HG03280 (cell line): ENCODE results near the gene PGLYRP2.
A peak's percentile ranks its signal among the peaks of the same experiment; 100 is the strongest.
"Not testable (repeated sequence)": the region's sequence is repeated elsewhere in the genome, so short reads cannot be mapped to it uniquely, and the experiment has no call there.

Source experiments
- ATAC-seq: cut with Tn5 transposase; IDR thresholded peaks from one replicate; pipeline ENCODE4 v1.9.1; 2021; ENCODE audit warnings: mild to moderate bottlenecking, moderate library complexity; ENCODE audit not compliant: unreplicated experiment

Gene PGLYRP2

DNA sequence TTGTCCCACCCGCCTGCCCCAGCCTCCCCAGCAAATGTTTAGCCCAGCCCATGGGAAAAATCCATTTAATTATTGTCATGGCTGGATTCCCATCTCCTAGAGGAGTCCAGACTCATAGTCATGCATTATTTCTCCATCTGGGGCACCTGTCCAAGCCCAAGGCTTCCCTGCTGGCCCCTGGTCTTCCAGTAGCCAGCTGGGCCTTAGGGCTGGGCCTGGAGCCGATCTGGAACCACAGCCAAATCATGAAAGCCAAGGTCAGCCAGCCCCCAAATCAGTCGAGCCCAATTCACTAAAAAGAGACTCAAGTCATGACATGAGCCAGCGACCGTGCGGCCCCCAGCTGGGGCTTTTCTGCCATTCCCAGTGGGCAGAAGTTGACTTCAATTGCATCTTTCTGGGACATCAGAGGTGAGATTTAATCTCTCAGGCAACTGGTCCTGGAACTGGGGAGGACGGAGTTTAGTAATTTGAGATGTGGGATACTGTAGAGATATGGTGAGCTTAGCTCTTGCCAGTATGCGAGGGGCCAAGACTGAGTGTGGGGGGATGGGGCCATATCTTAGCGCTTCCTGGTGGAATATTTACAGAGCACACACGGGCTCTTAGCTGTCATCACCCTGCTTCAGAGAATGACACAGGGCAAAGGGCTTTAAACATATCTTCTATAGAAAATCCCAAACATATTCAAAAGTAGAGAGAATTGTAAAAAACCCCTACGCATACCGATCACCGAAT, 9.4 kb upstream of the PGLYRP2 start:
- no peak for ATAC-seq

- no peak for ATAC-seq
These were observed 7.7 kb upstream of the PGLYRP2 start for GRCh38 chr19:15487038-15487437.

DNA sequence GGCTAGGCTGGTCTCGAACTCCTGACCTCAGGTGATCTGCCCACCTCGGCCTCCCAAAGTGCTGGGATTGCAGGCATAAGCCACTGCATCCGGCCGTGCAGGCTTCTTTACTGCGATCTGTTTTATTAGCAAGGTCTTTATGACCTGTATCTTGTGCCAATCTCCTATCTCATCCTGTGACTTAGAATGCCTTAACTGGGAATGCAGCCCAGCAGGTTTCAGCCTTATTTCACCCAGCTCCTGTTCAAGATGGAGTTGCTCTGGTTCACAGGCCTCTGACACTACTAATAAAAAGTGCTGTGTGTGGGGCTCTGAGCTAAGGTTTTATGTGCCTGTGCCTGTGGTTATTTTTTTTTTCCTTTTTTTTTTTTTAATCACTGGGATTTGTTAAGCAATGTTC, 6.5 kb upstream of the PGLYRP2 start:
- not testable (repeated sequence) for ATAC-seq

GRCh38 chr19:15480996-15481395, 1.7 kb upstream of the PGLYRP2 start:
- ATAC-seq = not testable (repeated sequence)

GRCh38 chr19:15476325-15476724, 3.0 kb downstream of the PGLYRP2 start:
- no peak for ATAC-seq

DNA sequence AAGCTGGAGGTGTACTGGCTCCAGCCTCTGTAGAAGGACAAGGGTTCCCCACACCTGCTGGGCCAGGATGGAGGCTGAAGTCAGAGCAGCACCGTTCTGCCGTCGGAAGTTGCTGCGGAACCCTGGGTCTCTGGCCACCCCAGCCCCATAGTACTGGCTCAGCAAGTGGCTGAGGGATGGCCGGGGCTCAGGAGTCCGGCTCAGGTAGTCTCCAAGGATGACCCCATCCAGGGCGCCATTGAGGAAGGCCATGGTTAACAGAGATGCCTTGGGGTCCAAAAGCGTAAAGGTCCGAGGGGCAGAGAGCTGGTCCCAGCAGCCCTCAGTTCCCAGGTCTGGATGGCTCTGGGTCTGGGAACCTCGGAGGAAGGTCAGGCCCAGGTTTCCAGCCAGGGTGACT, 3.7 kb downstream of the PGLYRP2 start:
- ATAC-seq = no peak

- no peak for ATAC-seq
These were observed 4.1 kb downstream of the PGLYRP2 start for GRCh38 chr19:15475169-15475568.

- ATAC-seq = not testable (repeated sequence)
These were observed 5.5 kb downstream of the PGLYRP2 start for GRCh38 chr19:15473821-15474220.

DNA sequence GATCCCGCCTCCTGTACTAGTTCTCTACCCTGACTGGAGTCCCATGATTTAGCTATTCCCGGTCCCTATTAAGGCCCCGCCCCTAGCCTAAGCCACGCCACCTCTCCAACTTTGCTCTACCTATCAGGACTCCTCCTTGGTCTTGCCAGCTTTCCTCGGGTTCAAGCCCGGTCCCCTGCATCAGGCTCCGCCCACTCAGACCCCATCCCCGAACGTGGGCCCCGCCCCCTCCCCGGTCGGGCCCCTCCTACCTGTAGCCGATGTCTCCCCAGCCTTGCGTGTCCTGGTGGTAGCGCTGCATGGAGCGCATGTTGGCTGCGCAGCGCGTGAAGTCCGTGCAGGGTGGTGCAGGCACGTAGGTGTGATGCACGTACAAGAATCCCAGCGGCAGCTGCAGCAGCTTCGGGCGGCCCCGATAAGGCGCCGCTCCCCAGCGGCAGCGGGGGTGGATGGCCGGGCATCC, 7.6 kb downstream of the PGLYRP2 start:
- ATAC-seq = no peak

GRCh38 chr19:15469513-15470297, 9.6 kb downstream of the PGLYRP2 start:
- no peak for ATAC-seq

- no peak for ATAC-seq
These were observed 10.4 kb downstream of the PGLYRP2 start for GRCh38 chr19:15468675-15469512.

DNA sequence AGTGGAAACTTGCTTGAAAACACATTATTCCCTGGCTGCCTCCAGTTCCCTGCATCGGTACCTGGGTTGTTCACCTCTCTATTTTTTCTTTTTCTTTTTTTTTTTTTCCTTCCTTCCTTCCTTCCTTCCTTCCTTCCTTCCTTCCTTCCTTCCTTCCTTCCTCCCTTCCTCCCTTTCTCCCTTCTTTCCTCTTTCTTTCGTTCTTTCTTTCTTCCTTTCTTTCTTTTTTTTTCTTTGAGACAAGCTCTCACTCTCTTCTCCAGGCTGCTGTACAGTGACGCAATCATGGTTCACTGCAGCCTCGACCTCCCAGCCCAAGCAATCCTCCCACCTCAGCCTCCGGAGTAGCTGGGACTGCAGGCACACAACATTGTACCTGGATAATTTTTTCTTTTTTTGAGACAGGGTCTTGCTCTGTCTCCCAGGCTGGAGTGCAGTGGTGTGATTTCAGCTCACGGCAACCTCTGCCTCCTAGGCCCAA, 11.5 kb downstream of the PGLYRP2 start:
- no peak for ATAC-seq

DNA sequence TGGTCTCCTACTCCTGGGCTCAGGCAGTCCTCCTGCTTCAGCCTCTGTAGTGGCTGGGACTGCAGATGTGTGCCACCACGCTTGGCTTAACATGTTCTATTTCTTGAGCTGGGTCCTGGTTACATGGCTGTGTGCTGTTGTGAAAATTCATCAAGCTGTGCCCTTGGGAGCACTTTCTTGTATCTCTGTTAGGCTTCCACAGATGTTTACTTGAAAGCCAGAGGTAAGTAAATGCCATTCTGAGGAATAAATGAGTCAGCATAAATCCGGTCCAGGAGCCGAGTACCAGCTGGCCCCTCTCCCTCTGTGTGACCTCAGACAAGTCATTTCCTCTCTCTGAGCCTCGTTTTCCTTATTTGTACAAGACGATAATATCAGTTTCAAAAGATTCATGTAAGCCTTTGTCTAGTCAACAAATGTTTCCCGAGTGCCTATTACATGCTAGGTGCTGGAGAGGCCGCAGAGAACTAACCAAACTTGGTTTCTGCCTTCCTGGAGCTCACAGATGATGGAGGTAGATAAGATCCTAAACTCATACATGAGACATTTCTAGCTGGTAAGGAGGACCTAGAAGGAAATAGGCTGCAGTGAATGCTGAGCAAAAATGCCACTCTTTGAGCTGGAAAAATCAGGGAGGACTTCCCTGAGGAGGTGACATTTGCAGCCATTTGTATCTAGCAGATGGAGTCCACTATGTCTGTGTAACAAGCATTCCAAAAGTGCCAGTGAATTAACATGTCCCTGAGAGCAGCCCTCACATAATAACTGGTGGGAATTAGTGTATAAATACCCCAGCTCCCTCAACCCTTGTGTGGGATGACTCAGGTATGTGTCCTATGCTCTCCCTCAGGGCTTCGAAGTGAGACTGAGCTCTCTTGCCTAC, 12.2 kb downstream of the PGLYRP2 start:
- peak; percentile 53 for ATAC-seq

DNA sequence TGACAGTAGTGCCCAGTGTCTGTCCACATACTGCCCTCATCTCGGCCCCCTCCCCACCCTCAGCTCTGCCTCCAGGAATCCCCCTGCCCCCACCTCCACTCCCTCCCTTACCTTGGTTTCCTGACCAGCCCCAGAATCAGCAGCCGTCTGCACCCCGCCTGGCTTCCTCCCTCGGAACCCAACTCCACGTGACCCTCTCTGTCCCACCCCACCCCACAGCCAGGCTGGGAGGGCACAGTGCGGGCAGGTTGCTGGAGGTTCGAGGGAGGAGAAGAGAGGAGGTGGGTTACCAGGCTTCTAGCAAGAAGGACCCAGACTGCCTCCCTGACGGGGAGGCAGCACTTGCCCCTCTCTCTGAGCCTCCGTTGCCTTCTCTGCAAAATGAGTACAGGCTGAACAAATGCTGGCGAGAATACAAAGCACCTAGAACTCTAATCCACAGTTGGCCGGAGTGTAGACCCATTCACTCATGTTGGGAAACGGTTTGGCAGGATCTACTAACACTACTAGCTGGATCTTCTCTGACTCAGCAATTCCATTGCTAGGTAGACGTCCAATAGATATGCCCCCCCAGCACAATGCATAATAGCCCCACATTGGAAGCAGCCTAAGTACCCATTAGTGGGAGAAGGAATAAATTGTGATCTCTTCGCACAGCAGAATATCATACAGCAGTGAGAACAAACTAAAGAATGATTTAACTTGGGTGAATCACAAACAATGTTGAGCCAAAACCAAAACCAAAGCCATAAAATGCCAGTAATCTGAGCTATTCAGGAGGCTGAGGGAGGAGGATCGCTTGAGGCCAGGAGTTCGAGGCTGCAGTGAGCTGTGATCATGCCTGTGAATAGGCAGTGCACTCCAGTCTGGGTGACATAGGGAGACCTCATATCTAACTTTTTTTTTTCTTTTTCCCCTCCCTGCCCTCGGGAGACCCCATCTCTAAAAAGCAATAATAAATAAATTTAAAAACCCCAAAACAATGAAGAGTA, 14.6 kb downstream of the PGLYRP2 start, which contains the start of gene RASAL3:
Gene RASAL3 (minus strand): TSS at position 151 of the 992 bp plus-strand sequence. CDS start 186 bp downstream, outside the sequence.
- ATAC-seq = peak; percentile 39

DNA sequence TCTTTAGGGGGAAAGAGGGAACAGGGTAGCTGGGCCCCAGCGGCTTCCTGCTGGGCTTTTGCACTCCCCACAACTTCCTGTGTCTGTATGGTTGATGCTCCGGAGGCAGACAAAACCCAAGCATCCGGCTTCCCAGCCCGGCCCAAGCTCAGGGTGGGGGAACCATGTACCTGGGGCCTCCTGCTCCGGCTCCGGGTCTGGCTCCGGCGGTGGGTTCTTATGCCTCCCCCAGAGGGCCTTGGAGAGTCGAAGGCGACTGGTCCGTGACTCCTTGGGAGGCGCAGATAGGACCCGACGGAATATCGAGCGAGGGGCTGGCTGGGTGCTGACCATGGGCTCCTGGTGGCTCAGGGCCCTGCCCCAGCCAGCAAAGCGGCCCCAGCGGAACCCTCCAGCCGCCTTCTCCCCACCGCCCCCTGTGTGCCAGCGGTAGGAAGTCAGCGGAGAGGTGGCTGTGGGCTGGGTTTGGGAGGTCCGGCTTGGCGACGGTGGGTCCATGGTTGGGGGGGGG, 15.4 kb downstream of the PGLYRP2 start:
- ATAC-seq = peak; percentile 43

GRCh38 chr19:15461694-15462093, 17.6 kb downstream of the PGLYRP2 start:
- no peak for ATAC-seq

DNA sequence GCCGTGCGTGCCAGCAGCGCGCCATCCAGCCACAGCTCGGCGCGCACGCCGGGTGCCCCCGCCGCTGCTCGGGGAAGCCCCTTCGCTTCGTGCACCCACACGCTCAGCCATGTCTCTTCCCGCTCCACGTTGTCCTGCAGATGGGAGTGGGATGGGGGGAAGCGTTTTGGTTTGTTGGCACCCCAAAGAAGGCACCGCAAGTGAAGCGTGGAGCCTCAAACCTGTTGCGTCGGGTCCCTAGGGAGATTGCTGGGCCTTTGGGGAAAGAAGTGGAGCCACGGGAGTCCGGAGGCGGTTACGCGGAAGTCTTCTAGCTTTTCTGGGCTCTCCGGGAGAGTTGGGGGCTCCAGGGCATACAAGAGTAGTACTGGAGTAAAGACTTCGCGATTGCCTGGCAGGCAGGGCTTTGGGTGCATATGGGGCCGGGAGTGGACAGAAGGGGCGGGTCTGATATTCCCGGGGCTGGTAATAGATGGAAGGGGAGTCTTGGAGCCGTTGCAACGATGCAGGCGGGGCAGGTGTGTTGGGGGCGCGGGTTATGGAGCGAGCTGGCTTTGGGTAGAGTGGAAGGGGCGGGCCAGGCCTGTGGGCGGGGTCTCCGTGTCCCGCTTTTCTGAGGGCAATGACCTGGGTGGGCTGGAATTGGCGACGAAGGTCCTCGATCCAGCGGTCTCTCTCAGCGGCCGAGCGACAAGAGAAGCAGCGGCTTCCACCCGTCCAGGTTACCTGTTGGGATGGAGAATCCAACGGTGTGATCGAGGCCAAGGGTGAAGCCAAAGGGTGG, 21.4 kb downstream of the PGLYRP2 start:
- no peak for ATAC-seq
